ENCODE data around the gene TCEANC.

GRCh38 chrX:13652287-13652793 is 601 bp upstream of the TCEANC start:
- TF ChIP-seq EZH2phosphoT487 (IDR thresholded peaks at IDR 0.05; ENCODE audit: insufficient read depth, low read depth) (no peak), EZH2 (IDR thresholded peaks at IDR 0.05; ENCODE audit: insufficient read depth, poor library complexity, severe bottlenecking) (no peak)

All from GM23248 (cell line).